ENCODE measurements around the gene KITLG.

KITLG gene

GRCh38 chr12:88600272-88600671, 20.0 kb upstream of the KITLG start:
- DNase-seq (ENCODE audit: low read depth in 1 of 2, low spot score in 1 of 2) = no peak
- Histone ChIP-seq H3K27ac (replicated peaks) (no peak overlapping the region), H3K4me3 (replicated peaks; ENCODE audit: insufficient read depth, low read length) (no peak overlapping the region), H3K27me3 (ENCODE audit: insufficient read depth, poor library complexity, severe bottlenecking) (no peaks in the 10 kb centered on the region)
- TF ChIP-seq REST (IDR thresholded peaks at IDR 0.05; ENCODE audit: insufficient replicate concordance, low read depth) (no peak), POLR2AphosphoS5 (IDR thresholded peaks at IDR 0.05; ENCODE audit: low read depth) (no peak), SPI1 (IDR thresholded peaks at IDR 0.05; ENCODE audit: borderline replicate concordance, low read depth) (no peak), GABPA (IDR thresholded peaks at IDR 0.05; ENCODE audit: low read depth) (no peak)
- TF ChIP-seq, protein P1, sequence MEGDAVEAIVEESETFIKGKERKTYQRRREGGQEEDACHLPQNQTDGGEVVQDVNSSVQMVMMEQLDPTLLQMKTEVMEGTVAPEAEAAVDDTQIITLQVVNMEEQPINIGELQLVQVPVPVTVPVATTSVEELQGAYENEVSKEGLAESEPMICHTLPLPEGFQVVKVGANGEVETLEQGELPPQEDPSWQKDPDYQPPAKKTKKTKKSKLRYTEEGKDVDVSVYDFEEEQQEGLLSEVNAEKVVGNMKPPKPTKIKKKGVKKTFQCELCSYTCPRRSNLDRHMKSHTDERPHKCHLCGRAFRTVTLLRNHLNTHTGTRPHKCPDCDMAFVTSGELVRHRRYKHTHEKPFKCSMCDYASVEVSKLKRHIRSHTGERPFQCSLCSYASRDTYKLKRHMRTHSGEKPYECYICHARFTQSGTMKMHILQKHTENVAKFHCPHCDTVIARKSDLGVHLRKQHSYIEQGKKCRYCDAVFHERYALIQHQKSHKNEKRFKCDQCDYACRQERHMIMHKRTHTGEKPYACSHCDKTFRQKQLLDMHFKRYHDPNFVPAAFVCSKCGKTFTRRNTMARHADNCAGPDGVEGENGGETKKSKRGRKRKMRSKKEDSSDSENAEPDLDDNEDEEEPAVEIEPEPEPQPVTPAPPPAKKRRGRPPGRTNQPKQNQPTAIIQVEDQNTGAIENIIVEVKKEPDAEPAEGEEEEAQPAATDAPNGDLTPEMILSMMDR (IDR thresholded peaks at IDR 0.05; ENCODE audit: insufficient read depth, low read length) = no peak

DNA sequence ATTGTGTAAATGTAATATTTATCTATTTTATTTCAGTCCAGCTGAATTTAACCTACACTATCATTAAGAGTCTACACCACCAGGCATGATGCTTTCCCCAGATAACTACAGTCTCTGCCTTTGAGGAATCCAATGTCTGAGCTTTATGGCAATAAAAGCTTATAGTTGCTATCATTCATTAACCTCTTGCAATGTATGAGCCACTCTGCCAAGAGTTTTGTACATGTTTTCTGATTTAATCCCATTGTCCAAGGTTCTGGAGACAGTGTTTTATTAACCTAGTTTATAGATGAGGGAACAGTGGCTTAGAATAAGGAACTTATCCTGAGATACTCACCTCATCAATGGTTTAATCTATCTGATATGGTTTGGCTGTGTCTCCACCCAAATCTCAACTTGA, 17.1 kb upstream of the KITLG start:
- Histone ChIP-seq H3K4me3 (replicated peaks; ENCODE audit: insufficient read depth, low read length) (no peak overlapping the region), H3K27ac (replicated peaks) (no peak overlapping the region), H3K27me3 (ENCODE audit: insufficient read depth, poor library complexity, severe bottlenecking) (no peaks in the 10 kb centered on the region)
- no peak for DNase-seq (ENCODE audit: low read depth in 1 of 2, low spot score in 1 of 2)
- no peak for TF ChIP-seq GABPA (IDR thresholded peaks at IDR 0.05; ENCODE audit: low read depth)
- TF ChIP-seq SPI1 (IDR thresholded peaks at IDR 0.05; ENCODE audit: borderline replicate concordance, low read depth) = no peak

GRCh38 chr12:88595697-88596096, 15.4 kb upstream of the KITLG start:
- H3K27ac ChIP-seq (replicated peaks) = no peak overlapping the region
- H3K4me3 ChIP-seq (replicated peaks; ENCODE audit: insufficient read depth, low read length) = no peak overlapping the region
- TF ChIP-seq POLR2AphosphoS5 (IDR thresholded peaks at IDR 0.05; ENCODE audit: low read depth) (no peak), GABPA (IDR thresholded peaks at IDR 0.05; ENCODE audit: low read depth) (no peak), SPI1 (IDR thresholded peaks at IDR 0.05; ENCODE audit: borderline replicate concordance, low read depth) (no peak), REST (IDR thresholded peaks at IDR 0.05; ENCODE audit: insufficient replicate concordance, low read depth) (no peak)
- TF ChIP-seq, protein P1 (IDR thresholded peaks at IDR 0.05; ENCODE audit: insufficient read depth, low read length) = no peak
- DNase-seq (ENCODE audit: low read depth in 1 of 2, low spot score in 1 of 2) = no peak
- no peaks in the 10 kb centered on the region for H3K27me3 ChIP-seq (ENCODE audit: insufficient read depth, poor library complexity, severe bottlenecking)

- Histone ChIP-seq H3K27ac (replicated peaks) (no peak overlapping the region), H3K4me3 (replicated peaks; ENCODE audit: insufficient read depth, low read length) (no peak overlapping the region), H3K27me3 (ENCODE audit: insufficient read depth, poor library complexity, severe bottlenecking) (no peaks in the 10 kb centered on the region)
- DNase-seq (ENCODE audit: low read depth in 1 of 2, low spot score in 1 of 2) = no peak
- TF ChIP-seq REST (IDR thresholded peaks at IDR 0.05; ENCODE audit: insufficient replicate concordance, low read depth) = no peak
- no peak for TF ChIP-seq GABPA (IDR thresholded peaks at IDR 0.05; ENCODE audit: low read depth)
- TF ChIP-seq, protein P1 (IDR thresholded peaks at IDR 0.05; ENCODE audit: insufficient read depth, low read length) = no peak
- no peak for TF ChIP-seq POLR2AphosphoS5 (IDR thresholded peaks at IDR 0.05; ENCODE audit: low read depth)
- TF ChIP-seq SPI1 (IDR thresholded peaks at IDR 0.05; ENCODE audit: borderline replicate concordance, low read depth) = no peak
Measured at GRCh38 chr12:88594780-88595179, 14.5 kb upstream of the KITLG start.
